ENCODE measurements around the gene XRCC6. TPM values are rescaled to one million over a fixed set of nuclear protein-coding genes. Genes with fewer than 3 reads are reported as not detected.

The XRCC6 gene
- total and polyA plus RNA-seq, 2 of the 13 experiments (the other 11 are each of a cell fraction or from before 2014, with no cell fraction given): 124 to 625 TPM

GRCh38 chr22:41621099-41621910, at the start of gene XRCC6 (continued):
- no peak for TF ChIP-seq ZNF253 (CRISPR knock-in tag; IDR thresholded peaks at IDR 0.05; ENCODE audit: borderline replicate concordance)
- no peak for TF ChIP-seq CBX2 (IDR thresholded peaks at IDR 0.05; ENCODE audit: low read depth, low read length)
- no peak for TF ChIP-seq CBX2 (CRISPR knock-in tag; IDR thresholded peaks at IDR 0.05; ENCODE audit: low read depth)
- no peak for TF ChIP-seq THRA (CRISPR knock-in tag; IDR thresholded peaks at IDR 0.05; ENCODE audit: borderline replicate concordance)
- peak; percentile 91 for TF ChIP-seq FOXC1 (CRISPR knock-in tag; IDR thresholded peaks at IDR 0.05; ENCODE audit: borderline replicate concordance)
- TF ChIP-seq GZF1 (CRISPR knock-in tag; IDR thresholded peaks at IDR 0.05): no peak
- TF ChIP-seq GMEB2 (CRISPR knock-in tag; IDR thresholded peaks at IDR 0.05; ENCODE audit: low read depth): peak; percentile 87
- TF ChIP-seq GRHL1 (CRISPR knock-in tag; conservative IDR thresholded peaks at IDR 0.05): no peak
- TF ChIP-seq FOXK2 (IDR thresholded peaks at IDR 0.05): no peak
- TF ChIP-seq ZNF446 (CRISPR knock-in tag; IDR thresholded peaks at IDR 0.05): 0 out of 2 replicates have a peak, but pooled peaks have one; percentile 39
- no peak for TF ChIP-seq FOSL1 (CRISPR knock-in tag; IDR thresholded peaks at IDR 0.05; ENCODE audit: borderline replicate concordance)
- 0 out of 2 replicates have a peak, but pooled peaks have one; percentile 76 for TF ChIP-seq ZFP82 (CRISPR knock-in tag; IDR thresholded peaks at IDR 0.05; ENCODE audit: borderline replicate concordance)
- TF ChIP-seq TGIF2 (CRISPR knock-in tag; IDR thresholded peaks at IDR 0.05): peak; percentile 58; the same call in 1 of the 2 replicates
- TF ChIP-seq GFI1 (CRISPR knock-in tag; IDR thresholded peaks at IDR 0.05; ENCODE audit: borderline replicate concordance): peak; percentile 57; the same call in 1 of the 2 replicates
- TF ChIP-seq ZNF225 (CRISPR knock-in tag; IDR thresholded peaks at IDR 0.05): no peak
- TF ChIP-seq ZNF232 (CRISPR knock-in tag; IDR thresholded peaks at IDR 0.05; ENCODE audit: borderline replicate concordance): no peak
- TF ChIP-seq NFIB (CRISPR knock-in tag; IDR thresholded peaks at IDR 0.05; ENCODE audit: borderline replicate concordance): no peak
- TF ChIP-seq STAG1 (CRISPR knock-in tag; IDR thresholded peaks at IDR 0.05): no peak
- TF ChIP-seq SNAPC4 (CRISPR knock-in tag; IDR thresholded peaks at IDR 0.05): 0 out of 2 replicates have a peak, but pooled peaks have one; percentile 16
- TF ChIP-seq ZMYM4 (CRISPR knock-in tag; IDR thresholded peaks at IDR 0.05): peak; percentile 61; the same call in 1 of the 2 replicates
